ENCODE data around the gene DGKB.

Gene DGKB

GRCh38 chr7:14148974-14149373 is 753.6 kb downstream of the DGKB start:
- FAIRE-seq: no peak
- DNase-seq (ENCODE audit: low spot score): no peak

- no peak for FAIRE-seq
- DNase-seq (ENCODE audit: low spot score): no peak
These were observed 755.0 kb downstream of the DGKB start for GRCh38 chr7:14147532-14147931.

- DNase-seq (ENCODE audit: low spot score) (no peak), FAIRE-seq (no peak)
These were observed 758.0 kb downstream of the DGKB start for GRCh38 chr7:14144538-14144937.

- FAIRE-seq (no peak), DNase-seq (ENCODE audit: low spot score) (no peak)
These were observed 758.4 kb downstream of the DGKB start for GRCh38 chr7:14144109-14144508.

GRCh38 chr7:14137676-14138075 is 764.9 kb downstream of the DGKB start:
- DNase-seq (ENCODE audit: low spot score) (no peak), FAIRE-seq (no peak)

- DNase-seq (ENCODE audit: low spot score) (no peak), FAIRE-seq (no peak)
These were observed 768.8 kb downstream of the DGKB start for GRCh38 chr7:14133752-14134151.

- DNase-seq (ENCODE audit: low spot score) (no peak), FAIRE-seq (no peak)
These were observed 776.6 kb downstream of the DGKB start for GRCh38 chr7:14125998-14126397.

- FAIRE-seq (no peak), DNase-seq (ENCODE audit: low spot score) (no peak)
These were observed 777.8 kb downstream of the DGKB start for GRCh38 chr7:14124716-14125115.

- DNase-seq (ENCODE audit: low spot score) (no peak), FAIRE-seq (no peak)
These were observed 778.6 kb downstream of the DGKB start for GRCh38 chr7:14123923-14124322.

GRCh38 chr7:14115701-14116100 is 786.9 kb downstream of the DGKB start:
- FAIRE-seq (no peak), DNase-seq (ENCODE audit: low spot score) (no peak)

GRCh38 chr7:14104861-14105260 is 797.7 kb downstream of the DGKB start:
- no peak for FAIRE-seq
- DNase-seq (ENCODE audit: low spot score): no peak

- DNase-seq (ENCODE audit: low spot score): no peak
- no peak for FAIRE-seq
These were observed 806.4 kb downstream of the DGKB start for GRCh38 chr7:14096159-14096558.

- no peak for DNase-seq (ENCODE audit: low spot score)
- peak; percentile 13 for FAIRE-seq
These were observed 807.2 kb downstream of the DGKB start for GRCh38 chr7:14095233-14095950.

Data from urothelium cell line (cell line).